GM18499 (cell line): ENCODE results near the gene LSM14B.
A peak's percentile ranks its signal among the peaks of the same experiment; 100 is the strongest.
"Not testable (repeated sequence)": the region's sequence is repeated elsewhere in the genome, so short reads cannot be mapped to it uniquely, and the experiment has no call there.

Source experiments
- ATAC-seq: cut with Tn5 transposase; IDR thresholded peaks from one replicate; pipeline ENCODE4 v1.9.1; 2021; ENCODE audit warnings: moderate number of reproducible peaks; ENCODE audit not compliant: insufficient read depth, unreplicated experiment

Gene LSM14B

DNA sequence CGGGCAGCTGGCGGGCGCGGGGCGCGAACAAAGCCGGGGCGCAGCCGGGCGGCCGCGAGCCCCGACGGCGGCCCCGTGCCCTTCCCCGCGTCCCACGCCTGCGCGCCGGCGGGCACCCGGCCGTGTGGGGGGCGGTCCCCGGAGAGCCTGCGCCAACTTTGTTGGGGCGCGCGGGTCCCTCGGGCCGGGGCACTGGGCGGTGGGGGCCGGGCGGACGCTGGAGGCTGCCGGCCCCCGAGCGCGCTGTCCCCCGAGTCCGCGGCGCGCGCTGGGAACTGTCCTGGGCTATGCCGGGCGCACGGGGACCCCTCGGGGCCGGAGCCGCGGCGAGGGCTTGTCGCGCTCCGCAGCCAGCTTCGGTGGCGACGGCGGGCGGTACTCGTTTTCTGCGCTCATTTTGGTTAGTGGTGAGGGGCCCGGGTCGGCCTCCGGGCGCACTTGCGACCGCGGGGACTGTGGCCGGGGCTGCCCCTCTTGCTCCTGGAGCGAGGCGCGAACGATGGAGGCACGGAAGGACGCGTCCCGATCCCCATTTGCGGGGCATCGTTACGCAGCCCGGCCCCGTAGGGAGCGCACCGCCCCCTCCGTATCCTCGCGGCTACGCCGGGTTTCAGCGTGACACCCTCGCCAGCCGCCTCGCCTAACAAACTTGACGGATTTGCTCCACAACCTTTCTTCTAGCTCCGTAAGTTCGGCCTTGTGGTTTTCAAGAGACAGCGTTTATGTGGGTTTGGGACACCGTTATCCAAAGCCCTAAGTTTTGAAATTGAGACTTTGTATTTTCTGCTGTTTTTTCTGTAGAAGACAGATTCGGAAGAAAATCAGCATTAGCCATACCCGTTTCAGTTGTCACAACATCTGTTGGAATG lies 21.9 kb downstream of the LSM14B start:
- peak; percentile 22 for ATAC-seq

DNA sequence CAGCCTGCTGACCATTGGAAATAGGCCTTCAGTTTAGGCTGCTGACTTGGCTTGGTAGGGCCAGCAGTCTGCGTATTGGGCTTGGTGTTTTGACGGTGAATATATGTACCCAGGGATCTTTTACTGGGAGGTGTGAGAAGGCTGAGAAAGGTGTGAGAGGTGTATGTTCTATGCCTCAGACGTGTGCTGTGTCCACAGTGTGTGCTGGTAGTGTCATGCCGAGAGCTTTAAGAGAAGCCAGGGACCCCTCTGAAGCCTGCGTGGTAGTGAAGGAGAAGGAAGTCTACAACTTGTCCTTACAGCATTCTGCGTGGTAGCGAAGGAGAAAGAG lies 23.4 kb downstream of the LSM14B start:
- ATAC-seq: no peak

DNA sequence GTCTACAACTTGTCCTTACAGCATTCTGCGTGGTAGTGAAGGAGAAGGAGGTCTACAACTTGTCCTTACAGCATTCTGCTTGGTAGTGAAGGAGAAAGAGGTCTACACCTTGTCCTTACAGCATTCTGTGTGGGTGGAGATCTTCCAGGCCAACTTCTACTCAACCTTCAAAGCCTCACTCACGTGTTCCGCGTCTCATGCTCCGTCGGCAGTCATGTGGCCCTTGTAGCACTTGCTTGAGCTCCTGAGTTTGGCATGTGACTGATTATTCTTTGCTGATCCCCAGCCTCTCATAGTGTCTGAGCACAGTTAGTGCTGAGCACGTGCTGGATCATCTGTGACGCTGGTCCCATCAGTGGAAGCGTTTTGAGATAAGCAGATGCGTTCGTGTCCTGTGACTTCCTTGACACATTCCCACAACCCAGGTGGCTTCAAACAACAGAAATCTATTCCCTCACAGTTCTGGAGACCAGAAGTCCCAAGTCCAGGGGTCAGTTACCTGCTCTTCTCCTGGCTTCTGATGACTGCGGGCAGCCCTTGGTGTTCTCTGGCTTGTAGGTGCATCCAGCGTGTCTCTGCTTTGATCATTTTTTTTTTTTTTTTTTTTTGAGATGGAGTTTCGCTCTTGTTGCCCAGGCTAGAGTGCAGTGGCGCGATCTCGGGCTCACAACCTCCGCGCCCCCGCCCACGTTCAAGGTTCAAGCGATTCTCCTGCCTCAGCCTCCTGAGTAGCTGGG lies 23.9 kb downstream of the LSM14B start:
- ATAC-seq: no peak

DNA sequence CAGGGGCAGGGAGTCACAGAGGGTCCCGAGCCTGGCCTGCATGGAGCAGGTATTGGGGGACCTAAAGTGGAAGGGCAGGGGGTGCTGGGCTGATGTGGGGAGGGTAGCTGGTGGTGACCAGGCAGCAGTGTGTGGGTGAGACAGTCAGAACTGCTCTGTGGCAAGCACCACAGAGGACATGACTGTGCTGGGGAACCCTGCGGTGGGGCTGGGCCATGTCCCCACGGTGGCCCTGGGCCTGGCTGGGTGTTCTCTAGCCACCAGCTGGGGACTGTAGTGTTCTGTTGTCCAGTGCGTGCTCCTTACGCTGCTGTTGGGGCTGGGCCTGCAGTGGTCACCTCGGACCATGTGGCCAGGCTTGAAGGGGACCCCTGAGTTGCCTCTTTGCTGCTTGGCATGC lies 24.9 kb downstream of the LSM14B start:
- ATAC-seq: no peak

DNA sequence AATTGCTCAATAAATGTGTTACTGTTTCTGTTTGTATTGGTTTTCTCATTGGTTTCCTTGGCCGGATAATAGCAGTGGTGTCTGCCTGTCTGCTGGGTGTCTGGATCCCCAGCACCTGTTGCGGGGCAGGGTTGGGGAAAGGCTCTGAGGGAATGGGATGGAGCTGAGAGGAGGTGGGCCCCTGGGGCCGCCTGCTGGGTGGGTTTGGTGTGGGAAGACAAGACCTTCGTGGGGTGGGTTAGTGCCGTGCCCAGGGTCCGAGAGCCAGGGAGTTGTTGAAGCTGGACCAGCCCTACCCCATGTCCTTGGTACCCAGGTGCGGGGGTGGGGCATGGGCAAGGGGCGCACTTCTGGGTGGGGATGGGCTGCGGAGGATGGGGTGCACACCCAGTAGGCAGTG lies 25.3 kb downstream of the LSM14B start:
- no peak for ATAC-seq

DNA sequence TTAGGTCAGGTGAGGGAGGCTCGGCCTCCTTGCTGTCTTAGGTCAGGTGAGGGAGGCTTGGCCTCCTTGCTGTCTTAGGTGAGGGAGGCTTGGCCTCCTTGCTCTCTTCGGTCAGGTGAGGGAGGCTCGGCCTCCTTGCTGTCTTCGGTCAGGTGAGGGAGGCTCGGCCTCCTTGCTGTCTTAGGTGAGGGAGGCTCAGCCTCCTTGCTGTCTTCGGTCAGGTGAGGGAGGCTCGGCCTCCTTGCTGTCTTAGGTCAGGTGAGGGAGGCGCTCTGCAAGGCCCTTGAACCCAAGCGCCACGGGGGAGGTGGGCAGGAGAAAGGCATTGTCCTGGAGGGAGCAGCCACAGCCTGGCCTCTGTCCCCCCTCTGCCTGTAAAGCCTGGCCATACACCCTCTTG lies 26.1 kb downstream of the LSM14B start:
- not testable (repeated sequence) for ATAC-seq

DNA sequence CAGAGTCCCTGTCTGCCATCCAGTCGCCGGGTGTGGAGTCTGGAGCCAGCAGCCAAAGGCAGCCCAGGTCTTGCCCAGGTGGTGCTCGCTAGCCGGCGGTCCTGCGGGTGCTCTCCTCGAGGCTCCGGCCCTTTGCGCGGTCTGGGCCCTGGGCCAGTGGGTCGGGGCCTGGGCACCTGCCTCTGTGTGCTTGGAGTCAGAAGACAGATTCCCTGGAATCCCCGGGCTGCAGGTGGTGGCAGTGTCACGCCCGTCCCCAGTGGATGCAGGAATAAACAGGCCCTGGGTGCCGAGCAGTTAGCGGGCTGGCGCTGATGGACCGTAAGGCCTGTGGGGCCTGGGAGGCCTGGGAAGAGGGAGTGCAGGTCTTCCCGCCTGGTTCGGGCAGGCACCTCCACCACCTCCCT lies 26.6 kb downstream of the LSM14B start:
- no peak for ATAC-seq

DNA sequence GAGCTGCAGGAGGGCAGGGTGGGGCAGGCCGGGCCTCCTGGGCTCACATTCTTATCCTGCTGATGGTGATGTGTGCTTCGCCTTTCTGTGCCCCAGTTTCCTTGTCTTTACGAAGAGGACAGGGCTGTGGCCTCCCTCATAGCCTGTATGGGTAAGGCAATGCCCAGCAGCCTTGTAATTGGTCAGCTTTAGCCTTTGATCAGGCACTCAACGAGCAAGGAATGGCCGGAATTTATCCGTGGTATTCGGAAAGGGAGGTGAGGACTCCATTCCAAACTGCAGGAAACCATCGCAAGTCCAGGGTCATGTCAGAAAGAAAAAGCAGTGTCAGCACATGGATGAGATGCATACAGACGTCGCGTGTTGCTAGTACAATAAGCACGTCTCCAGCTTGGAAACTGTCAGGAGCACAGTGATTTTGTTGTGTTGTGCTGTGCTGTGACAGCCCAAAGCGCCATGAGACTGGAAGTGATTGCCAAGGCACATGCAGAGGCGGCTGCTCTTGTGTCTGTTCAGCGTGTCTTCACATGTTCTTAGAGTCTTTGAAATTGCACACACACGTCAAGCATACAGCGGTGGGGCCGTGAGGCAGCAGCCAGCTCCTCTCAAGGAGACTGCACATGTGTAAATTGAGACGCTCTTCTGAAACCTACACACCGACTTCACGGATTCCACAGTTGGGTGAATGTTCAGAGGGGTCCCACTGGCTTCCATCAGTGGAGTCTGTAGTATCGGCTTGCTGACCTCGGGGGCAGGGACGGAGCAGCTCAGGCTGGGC lies 27.4 kb downstream of the LSM14B start:
- ATAC-seq: no peak

DNA sequence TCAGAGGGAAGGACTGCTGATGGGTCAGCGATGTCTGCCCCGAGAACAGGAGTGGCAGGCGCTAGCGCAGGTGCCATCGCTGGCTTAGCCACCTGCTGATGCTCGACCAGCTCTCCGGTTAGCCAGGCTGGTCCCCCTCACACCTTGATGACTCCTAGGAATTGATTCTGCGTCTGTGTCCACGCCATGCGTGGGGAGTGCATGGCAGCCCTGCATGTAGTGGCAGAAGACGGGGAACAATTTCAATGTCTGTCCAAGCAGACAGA lies 28.0 kb downstream of the LSM14B start:
- ATAC-seq: no peak

DNA sequence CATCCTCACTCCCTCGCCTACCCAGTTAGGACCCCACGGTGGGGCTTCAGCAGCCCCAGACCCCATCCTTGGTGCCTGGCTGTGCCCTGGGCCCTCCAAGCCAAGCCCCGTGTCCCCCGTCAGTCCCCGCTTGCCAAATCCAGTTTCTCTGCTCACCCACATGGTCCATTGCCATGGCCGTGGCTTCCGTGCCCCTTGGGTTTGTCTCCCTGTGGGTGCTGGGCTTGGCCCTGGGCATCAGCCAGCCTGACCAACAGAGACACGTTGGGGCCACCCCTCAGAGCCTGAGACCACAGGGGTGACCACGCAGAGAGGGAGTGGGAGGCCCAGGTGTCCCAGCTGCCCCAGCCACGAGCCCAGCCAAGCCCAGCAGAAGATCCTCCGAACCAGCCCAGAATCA lies 28.9 kb downstream of the LSM14B start:
- no peak for ATAC-seq

DNA sequence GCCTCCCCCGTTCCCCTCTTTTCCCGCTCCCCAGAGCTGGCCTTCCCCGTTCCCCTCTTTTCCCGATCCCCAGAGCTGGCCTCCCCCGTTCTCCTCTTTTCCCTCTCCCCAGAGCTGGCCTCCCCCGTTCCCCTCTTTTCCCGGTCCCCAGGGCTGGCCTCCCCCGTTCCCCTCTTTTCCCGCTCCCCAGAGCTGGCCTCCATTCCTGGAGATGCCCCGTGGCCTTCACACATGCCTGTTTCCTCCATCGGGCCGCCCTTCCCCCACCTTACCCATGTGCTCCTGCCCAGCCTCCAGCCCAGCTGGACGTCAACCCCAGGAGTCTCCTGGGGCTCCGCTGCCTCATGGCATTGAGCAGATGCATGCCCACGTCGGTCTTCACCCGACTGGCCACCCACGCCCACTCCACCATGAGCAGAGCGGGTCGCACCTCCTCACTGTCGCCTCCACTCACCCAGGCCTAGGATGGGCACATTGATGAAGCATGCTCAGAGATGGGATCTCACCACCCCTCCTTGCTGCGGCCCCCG lies 29.6 kb downstream of the LSM14B start:
- no peak for ATAC-seq

DNA sequence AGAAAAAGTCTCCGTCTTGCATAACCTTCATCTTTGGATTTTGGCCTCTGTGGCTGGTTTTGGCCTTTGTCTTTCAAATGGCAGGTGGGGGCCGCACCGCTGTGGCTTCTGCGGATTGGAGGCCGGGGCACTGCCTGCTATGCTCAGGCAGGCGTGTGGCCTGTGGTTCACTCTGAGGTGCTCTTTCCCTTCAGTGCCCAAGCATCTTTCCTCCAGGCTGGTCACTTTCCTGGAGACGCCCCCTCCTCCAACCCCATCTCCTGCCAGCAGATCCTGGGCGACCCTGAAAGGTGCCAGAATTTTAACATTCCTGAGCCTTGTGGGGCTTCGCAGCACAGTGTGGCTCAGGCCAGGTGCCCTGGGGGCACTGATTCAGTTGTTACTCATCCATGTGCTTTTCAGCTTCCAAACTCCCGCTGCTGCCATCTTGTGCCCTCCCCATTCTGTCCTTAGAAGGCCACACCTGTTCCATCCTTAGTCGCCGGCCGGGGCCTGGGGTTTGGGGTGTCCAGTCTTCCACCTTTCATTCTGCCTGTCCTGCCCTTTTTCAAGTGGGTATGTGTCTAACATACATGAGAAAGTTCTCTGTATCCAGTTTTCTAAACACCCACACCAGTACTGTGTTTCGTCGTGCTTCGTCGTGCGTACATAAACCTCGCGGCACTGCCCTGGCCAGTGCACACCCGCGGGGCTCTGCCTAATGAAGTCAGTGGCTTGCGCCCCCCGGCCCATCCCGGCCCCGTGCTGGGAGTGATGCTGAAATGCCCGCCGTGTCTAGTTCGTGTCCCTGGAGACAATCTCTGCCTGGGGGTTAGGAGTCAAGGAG lies 33.4 kb downstream of the LSM14B start:
- no peak for ATAC-seq

DNA sequence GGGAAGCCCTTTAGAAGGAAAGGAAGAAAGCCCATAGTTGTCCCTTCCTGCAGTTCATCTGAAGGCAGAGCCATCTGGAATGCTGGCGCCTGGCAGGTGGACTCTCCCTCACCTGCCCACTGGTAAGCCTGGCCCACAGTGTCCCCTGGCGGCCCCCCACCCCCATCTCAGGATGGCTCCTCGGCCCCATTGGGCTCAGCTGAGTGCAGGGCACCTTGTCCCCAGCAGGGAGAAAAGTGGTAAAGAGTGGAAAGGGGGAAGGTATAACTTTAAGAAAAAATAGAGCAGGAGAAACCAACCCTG lies 33.9 kb downstream of the LSM14B start:
- ATAC-seq: no peak

DNA sequence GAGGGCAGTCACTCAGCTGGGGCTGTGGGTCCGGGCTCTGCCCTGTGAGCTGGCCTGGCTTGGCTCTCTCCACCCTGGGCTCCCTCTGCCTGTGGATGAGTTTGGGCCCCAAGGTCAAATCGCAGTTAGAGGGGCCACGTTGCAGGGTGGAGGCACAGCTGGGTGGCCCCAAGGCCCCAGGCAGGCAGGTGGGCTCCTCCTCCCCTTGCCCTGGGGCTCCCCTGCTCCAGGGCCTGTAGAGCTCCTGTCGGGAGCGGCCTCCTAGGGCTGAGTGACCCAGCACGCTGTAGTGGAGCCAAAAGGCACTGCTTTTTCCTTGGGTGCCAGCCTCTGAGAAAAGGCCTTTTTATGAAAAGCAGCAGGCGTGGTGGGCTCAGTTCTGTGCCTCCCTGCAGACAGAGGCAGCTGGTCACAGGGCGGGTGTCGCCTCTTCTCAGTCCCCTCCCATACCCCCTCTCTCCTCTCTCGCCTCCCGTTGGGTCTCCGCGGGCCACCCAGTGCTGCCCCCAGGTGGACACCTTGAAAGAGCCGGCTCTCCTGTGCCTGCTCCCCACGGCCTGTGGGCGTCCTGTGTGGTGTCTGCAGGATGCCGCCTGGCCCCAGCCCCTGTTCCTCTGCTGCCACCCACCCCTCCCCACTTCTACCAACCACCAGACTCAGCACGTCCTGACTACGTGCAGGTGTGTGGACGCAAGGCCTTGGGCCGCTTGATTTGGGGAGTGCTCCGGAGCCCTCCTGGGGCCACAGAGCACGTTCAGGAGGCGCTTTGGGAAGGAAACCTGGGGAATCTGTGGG lies 34.5 kb downstream of the LSM14B start:
- no peak for ATAC-seq

DNA sequence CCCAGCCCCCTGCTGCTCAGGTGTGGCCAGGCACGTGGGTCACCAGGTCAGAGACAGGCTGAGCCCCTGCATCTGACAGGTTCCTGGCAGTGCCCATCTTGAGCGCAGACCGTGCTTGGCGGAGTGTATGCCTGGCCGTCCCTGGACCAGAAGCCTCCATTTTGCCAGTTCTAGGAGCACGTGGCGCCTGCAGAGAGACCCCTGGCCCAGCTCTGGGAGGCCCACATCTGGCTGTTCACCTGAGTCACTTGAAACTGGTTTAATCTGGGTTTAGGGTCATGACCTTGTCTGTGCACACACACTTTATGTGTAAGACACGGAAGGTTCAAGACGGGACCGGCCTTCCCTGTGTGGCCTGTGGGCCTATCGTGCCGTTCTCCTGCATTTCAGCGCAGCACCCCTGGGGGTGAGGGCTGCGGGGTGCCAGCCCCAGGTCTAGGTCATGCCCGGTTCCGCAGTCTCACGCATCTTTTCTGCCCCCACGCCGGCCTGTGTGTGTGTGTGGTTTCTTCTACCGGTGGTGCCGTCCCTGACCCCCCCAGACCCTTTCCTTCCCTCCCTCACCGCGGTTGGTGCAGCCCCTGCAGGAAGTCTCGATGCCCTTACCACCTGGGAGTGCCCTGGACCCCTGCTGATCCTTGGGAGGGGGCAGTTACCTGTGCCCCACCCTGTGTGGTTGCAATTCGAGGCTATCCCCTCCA lies 35.3 kb downstream of the LSM14B start:
- no peak for ATAC-seq

DNA sequence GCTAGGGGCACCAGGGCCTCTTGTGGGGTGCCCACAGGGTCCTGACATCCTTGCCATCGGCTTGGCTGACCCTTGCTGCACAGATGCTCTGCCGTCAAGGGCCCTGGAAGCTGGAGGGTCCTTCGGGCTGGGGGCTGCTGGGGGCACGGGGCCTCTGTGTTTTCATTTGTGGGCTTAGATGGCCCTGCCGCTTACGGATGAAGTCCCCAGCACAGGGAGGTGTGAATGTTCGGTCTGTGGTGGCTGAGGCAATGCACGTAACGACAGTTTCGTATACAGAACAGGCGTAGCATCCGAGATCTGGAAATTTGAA lies 35.8 kb downstream of the LSM14B start:
- no peak for ATAC-seq

DNA sequence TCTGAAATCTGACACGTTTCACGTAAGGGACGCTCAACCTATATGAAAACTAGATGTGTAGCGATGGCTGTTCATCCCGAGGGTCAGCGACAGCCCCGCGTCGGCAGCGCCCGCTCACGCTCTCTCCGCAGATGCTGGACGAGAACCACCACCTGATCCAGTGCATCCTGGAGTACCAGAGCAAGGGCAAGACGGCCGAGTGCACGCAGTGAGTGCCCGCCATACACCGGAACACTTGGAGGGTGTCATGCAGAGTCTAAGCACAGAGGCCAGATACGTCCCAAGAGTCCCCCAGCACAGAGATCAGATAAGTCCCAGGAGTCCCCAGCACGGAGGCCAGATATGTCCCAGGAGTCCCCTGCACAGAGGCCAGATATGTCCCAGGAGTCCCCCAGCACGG lies 36.3 kb downstream of the LSM14B start:
- no peak for ATAC-seq

DNA sequence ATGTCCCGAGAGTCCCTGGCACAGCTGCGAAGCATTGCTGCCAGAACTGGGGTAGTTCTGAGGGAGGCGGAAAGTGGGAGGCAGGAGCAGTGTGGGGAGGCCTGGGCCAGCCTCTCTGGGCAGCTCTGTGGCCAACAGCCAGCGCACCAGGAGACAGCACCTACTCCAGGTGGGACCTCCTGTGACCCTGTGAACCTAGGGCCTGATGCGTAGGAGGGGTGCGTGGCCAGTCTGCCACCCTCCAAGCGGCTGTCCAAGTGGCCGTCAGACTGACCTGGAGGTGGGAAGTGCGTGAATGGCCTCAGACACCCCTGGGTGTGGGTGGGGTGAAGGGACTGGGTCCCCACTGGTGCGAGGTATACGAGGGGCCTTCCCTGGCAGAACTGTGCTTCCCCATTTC lies 36.8 kb downstream of the LSM14B start:
- no peak for ATAC-seq

DNA sequence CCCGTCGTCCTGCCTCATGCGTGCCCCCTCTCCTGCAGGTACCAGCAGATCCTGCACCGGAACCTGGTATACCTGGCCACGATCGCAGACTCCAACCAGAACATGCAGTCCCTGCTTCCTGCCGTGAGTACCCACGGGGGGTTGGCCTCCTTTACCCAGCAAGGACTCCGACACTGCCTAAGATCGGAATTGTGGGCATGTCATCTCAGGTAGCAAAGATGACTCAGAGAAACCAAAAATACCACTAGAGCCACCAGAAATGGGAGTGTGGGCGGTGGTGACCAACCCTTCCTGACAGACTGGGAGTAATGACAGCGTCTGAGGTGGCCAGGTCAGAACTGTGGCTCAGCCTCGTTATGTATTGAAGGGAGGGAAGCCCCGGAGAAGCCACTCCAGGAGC lies 37.6 kb downstream of the LSM14B start:
- no peak for ATAC-seq
